DND-41 (cell line): ENCODE measurements around the gene ATP6V0D1.

Source experiments
- CTCF ChIP-seq: IDR thresholded peaks from 2 replicates; pipeline ENCODE4 v1.5.1; 2012; ENCODE audit warnings: borderline replicate concordance, low read length, moderate library complexity, mild to moderate bottlenecking; ENCODE audit not compliant: poor library complexity, severe bottlenecking; ENCODE audit errors: extremely low read depth
- EZH2 ChIP-seq: IDR thresholded peaks from 3 replicates; pipeline ENCODE4 v1.6.1; 2012; ENCODE audit warnings: borderline replicate concordance, low read depth, mild to moderate bottlenecking, moderate library complexity, low read length, inconsistent platforms; ENCODE audit not compliant: severe bottlenecking

GRCh38 chr16:67400901-67401300 lies 80.1 kb downstream of the ATP6V0D1 start:
- no peak for TF ChIP-seq EZH2
- no peak for TF ChIP-seq CTCF
